Stimulated activated CD8-positive, alpha-beta memory T cell treated with anti-CD3 and anti-CD28 coated beads, Interleukin-15, amount 100 ng/mL, for 48 hours (primary cell): ENCODE data around the gene RETREG1.
"Not testable (repeated sequence)": the region's sequence is repeated elsewhere in the genome, so short reads cannot be mapped to it uniquely, and the experiment has no call there.

ENCODE experiments used
- DNase-seq, 2 donors: peaks; one replicate each; pipeline ENCODE4 v3.0.0-alpha.2; 2020; ENCODE audit warnings: low read depth in 2 of 2

RETREG1 gene

GRCh38 chr5:16554110-16554509 is 62.7 kb downstream of the RETREG1 start:
- no peak for DNase-seq

DNA sequence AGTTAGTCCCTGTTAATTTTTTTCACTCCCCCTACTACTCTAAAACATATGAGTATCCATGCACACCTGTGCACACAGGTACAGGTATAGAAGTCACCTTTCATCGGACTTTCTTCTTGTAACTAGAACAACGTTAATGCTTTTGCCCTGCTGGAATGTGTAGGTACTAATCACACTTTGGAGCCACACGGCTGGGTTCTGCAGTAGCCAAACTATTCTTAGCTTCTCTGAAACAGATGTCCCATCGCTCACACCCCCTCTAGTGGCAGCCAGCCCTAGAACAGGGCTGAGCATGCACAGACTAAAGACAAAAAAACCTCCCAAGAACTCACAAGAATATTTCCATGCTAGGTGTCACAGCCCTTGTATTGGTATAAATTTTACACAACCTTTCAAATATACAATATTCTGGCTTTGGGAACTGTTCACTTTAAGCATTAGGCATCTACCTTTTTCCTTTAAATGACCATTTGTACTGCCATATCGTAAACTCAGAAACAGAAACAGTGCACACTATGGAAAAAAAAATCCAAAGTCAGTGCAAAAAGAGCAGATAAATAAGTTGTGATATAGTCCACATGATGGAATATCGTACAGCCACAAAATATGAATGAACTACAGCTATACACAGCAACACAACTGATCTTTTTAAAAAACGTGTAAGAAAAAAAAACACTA is 64.0 kb downstream of the RETREG1 start:
- DNase-seq, result peak; percentile 25 to 26

- DNase-seq, result no peak
These were observed 65.2 kb downstream of the RETREG1 start for GRCh38 chr5:16551628-16552027.

- peak; percentile 6 to 18 for DNase-seq
These were observed 66.4 kb downstream of the RETREG1 start for GRCh38 chr5:16550316-16550952.

GRCh38 chr5:16549491-16550206 is 67.1 kb downstream of the RETREG1 start:
- DNase-seq, result no peak

DNA sequence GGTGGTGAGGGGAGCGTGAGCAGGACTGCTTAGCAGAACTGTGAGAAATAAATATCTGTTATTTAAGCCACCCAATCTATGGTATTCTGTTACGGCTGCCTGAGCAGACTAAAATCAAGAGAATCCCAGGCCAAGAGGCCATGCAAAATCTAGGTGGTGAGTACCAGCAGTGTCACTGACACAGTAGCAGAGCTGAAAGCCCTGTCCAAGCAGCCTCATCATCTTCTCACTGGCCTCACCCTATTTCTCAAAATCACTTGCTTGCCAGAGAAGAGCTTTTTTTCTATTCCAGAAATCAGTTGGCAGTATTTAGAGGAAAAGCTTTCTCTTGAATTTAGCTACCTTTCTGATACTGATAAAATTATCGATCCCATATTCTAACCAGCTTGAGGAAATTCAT is 68.0 kb downstream of the RETREG1 start:
- DNase-seq, result no peak

- no peak for DNase-seq
These were observed 68.7 kb downstream of the RETREG1 start for GRCh38 chr5:16548115-16548514.

DNA sequence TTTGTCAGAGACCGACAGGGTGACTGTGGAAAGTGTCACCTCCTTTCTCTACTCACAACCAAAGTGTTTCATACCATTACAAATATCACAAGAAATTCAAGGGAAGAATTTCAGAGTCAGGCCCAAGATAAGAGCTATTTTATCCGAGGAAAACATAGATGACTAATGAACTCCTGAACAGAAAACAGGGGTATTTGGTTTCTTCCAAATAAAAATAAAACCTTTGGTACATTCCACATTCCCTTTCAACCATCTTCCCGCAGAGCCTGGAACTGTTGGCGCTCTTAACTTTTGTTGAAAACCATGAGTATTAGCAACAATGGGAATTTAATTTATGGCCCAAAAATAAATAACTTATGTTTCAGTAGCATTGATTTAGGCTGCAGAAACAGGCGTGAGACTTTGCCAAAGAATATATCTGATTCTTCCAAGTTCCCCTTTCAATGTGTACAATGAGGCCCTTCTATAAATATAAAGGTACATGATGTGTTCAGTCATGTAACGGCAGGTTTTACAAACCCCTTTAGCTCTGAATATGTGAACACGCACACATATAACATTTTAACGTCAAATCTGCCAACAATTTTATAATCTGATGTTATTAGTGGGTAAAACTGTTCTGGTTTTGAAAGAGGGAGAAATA is 69.5 kb downstream of the RETREG1 start:
- no peak for DNase-seq

- no peak for DNase-seq
These were observed 70.1 kb downstream of the RETREG1 start for GRCh38 chr5:16546732-16547131.

- no peak for DNase-seq
These were observed 72.0 kb downstream of the RETREG1 start for GRCh38 chr5:16544607-16545374.

DNA sequence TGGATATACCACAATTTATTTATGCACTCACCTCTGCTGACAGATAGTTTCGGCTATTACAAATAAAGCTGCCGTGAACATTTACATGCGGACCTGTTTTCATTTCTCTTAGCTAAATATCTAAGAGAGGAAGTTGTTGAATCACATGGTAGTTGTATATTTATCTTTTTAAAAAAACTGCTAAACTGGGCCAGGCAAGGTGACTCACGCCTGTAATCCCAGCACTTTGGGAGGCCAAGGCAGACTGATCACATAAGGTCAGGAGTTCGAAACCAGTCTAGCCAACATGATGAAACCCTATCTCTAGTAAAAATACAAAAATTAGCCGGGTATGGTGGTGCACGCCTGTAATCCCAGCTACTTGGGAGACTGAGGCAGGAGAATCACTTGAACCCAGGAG is 73.6 kb downstream of the RETREG1 start:
- not testable (repeated sequence) for DNase-seq

DNA sequence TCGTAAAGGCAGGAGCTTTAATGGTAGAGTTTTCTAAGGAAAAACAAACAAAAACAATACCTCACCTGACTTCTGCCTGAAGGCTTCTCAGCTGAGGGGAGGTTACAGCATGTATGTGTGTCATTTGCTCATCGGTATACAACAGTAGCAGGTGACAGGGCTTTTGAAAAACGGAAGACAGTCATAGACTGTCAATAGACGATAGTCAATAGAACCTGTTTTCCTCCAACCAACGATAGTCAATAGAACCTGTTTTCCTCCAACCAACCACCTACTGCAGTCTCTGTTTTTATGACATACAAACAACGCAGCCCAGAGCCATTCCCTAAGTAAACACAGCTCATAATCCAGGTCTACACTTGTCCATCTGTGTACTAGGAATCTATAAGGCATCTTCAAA is 74.6 kb downstream of the RETREG1 start:
- no peak for DNase-seq

DNA sequence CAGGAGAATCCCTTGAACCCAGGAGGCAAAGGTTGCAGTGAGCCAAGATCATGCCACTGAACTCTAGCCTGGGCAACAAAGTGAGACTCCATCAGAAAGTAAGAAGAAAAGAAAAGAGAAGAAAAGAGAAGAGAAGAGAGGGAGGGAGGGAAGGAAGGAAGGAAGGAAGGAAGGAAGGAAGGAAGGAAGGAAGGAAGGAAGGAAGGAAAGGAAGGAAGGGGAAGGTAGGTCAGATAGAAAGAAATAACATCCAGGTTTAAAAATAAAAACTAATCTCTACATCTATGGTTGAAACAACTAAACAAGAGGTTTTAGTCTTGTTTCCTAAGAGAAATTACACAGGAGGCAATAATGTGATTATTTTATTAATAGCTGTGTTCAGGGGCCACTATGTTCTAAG is 75.2 kb downstream of the RETREG1 start:
- DNase-seq, result not testable (repeated sequence)

DNA sequence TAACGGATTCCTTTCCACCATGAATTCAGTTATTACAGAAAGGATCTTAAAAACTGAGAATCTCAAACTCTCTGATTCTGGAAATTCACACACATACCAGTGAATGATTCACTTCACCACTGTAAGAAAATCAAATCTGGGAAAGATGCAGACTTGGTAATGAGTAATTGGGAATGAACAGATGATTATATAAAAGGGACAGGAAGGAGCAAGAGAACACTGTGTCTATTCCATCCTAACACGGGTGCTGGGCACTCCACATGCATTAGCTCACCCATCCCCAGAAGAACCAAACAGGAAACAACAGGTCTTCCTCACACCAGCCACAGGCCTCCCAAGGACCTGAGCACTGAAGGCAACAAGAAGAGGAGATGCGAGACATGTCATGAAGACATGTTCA is 76.4 kb downstream of the RETREG1 start:
- DNase-seq, result no peak

DNA sequence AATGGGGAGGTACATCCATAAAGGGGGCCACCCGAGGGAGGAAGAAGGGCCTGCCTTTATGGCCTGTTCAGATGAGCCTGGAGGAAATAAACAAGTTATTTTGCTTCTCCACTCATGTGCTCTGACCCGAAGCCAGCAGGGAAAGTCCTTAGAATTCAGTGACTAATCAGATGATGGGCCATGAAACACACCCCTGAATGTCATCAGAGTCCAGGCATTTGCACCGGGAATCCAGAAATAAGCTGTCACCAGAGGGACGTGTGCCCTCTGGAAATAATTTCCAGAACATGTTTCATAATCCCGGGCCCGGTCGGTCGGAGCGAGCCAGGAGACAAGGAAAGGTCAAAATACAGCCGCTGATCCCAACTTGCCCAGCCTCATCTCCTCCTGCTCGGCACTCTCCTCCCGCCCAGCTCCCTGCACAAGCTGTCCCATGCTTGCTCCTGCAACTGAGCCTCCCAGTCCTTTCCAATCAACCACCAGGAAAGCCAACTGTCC is 77.6 kb downstream of the RETREG1 start:
- DNase-seq, result no peak

DNA sequence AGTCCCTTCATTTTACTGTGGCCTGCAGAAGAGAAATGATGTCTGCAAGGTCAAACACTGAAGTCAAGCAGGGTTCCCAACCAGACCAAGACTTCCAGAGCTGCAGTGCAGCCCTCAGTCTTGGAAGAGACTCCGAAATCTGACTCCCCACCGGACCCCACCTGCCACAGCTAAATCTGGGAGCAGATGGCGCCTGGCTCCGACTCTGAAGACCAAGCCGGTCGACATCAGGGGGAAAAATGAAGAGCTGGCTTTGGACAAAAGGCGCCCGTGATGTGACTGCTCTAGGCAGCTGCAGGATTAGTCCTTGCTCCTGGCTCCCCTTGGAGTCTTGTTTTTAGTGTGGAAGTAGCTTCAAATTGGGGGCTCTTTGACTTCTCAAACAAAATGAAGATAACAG is 78.8 kb downstream of the RETREG1 start:
- DNase-seq, result no peak

GRCh38 chr5:16536818-16537217 is 80.0 kb downstream of the RETREG1 start:
- DNase-seq, result no peak

DNA sequence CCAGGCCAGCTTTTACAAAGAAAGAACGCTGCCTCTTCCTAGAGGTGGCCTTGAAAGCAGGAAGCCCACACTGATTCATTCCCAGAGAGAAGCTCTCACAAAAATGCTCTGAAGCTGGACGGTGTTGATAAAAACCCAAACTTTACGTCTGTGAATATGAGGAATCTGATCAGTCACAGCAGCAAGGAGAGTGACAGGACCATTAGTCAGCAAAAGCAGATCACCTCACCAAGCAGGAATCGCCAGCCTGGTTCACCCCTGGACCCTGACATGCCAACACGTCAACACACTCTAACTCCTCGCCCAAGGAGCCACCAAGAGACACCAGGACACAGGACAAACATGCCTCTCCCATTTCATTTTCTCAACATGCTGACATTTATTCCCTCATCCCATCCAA is 80.6 kb downstream of the RETREG1 start:
- DNase-seq, result no peak

GRCh38 chr5:16534280-16534679 is 82.5 kb downstream of the RETREG1 start:
- DNase-seq, result no peak

DNA sequence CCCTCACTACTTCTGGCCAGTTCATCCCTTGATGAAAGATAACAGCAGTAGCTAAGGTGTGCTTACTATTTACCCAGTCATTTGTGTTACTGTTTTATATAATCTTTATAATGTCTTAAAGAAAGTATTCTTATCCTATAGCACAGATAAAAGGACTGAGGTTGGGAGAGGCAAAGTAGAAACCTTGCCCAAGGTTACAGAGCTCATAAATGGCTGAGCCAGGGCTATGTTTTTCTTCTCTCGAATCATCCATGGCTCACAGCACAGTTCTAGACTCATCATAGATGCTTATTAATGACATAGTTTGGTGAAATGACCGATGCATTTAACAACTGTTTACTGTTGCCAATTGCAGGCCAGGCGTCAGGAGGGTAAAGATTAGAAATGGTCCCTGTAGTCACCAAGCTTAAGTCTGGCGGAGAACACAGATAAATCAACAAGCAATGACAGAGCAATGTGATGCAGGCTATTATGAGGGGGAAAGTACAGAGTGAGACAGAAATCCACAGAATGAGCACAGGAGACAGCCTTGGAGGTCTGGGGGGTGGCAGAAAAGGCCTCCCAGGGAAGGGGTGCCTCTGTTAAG is 85.6 kb downstream of the RETREG1 start:
- DNase-seq, result no peak

DNA sequence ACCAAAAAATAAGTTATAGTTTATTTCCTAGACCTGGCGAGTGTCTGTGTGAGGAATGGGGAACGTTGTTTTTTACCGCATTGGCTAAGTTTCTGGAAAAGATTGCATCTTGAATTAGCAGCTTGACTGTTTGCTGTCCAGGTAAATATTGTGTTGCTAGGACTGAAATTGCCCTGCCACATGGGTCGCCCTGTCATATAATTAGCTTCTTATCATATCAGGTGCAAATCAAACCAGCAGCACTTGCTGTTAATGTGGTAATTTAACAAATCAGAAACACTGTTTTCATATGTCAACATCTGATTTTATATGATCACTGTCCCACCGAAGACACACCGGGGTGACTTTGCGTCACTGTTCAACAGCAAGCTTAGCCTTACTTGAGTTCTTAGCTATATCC is 87.5 kb downstream of the RETREG1 start:
- DNase-seq, result no peak
